AG09309 (cell line): Measurements from ENCODE around the gene DDX27.

Experiments used
- DNase-seq: peaks from one replicate; pipeline ENCODE4 v3.0.0-alpha.2; 2010; ENCODE audit warnings: low read depth
- H3K4me3 ChIP-seq: 2 replicates; pipeline ENCODE4 v1.5.1; 2011; ENCODE audit warnings: mild to moderate bottlenecking, low read depth, low read length, moderate library complexity; ENCODE audit not compliant: control insufficient read depth
- CTCF ChIP-seq: IDR thresholded peaks from 2 replicates; pipeline ENCODE4 v1.5.1; 2011; ENCODE audit warnings: mild to moderate bottlenecking, low read depth, low read length, inconsistent platforms; ENCODE audit not compliant: insufficient read depth, control insufficient read depth; ENCODE audit errors: missing control alignments

The DDX27 gene

GRCh38 chr20:49293122-49293521 lies 73.9 kb downstream of the DDX27 start:
- no peak overlapping the region for H3K4me3 ChIP-seq
- no peak for DNase-seq
- no peak for TF ChIP-seq CTCF
